ENCODE measurements around the gene STMN1.

Gene STMN1

DNA sequence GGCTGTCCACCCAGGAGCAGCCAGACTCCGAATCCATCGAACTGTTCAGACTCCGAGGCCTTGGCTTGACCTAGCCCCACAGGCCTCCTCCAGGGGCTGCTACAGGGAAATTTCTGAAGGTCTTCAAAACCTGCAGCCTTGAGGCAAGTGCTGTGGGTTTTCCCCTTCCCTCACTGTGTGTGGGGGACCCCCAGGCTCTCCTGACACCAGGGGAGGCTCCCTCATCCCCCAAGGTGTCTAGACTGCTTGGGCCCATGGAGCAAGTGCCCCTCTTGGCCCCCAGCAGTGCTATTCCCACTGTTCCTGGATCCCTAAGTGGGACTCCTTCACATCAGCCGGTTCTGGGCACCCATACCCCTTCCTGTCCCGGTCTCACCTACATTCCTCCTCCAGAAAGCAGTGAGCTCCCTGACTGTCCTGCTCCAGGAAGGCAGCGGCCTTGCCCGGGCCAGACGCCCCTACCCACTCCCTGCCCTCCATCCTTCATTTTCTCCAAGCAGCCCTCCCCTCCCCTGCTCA, 31.5 kb downstream of the STMN1 start:
- peak overlapping the region; percentile 74 for H3K27ac ChIP-seq
- no peaks in the 10 kb centered on the region for H3K27me3 ChIP-seq
- peak overlapping the region; percentile 65 to 83 for H3K4me3 ChIP-seq (ENCODE audit: low read depth in 1 of 2, low read length in 1 of 2)
- TF ChIP-seq CTCF (IDR thresholded peaks at IDR 0.05), result no peak
- peaks cover 61 to 65% of the 10 kb centered on the region in 2 experiments for H3K4me1 ChIP-seq (ENCODE audit: control insufficient read depth in 1 of 2, insufficient read depth in 1 of 2, low read depth in 1 of 2, low read length in 1 of 2)
- no peaks in the 10 kb centered on the region for H3K36me3 ChIP-seq
- no peaks in the 10 kb centered on the region for H3K9me3 ChIP-seq

DNA sequence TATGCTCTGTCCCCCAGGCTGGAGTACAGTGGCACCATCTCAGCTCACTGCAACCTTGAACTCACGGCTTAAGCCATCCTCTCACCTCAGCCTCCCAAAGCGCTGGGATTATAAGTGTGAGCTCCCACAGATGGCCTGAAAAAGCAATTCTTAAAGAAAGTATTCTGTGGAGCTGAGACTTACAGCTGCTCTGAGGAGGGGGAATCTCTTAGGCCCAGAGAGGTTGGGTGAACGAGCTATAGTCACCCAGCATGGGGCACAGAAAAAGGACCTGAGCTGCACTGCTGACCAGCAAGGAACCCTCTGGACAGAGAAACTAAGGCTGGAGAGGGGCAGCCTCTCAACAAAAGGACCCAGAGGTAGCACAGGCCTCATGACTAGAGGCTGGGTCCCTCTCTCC, 32.0 kb downstream of the STMN1 start:
- no peak overlapping the region for H3K27ac ChIP-seq
- H3K27me3 ChIP-seq, result no peaks in the 10 kb centered on the region
- H3K36me3 ChIP-seq, result no peaks in the 10 kb centered on the region
- TF ChIP-seq CTCF (IDR thresholded peaks at IDR 0.05), result no peak
- H3K4me3 ChIP-seq (ENCODE audit: low read depth in 1 of 2, low read length in 1 of 2), result peak overlapping the region; percentile 65 to 83
- H3K9me3 ChIP-seq, result no peaks in the 10 kb centered on the region
- peaks cover 61 to 65% of the 10 kb centered on the region in 2 experiments for H3K4me1 ChIP-seq (ENCODE audit: control insufficient read depth in 1 of 2, insufficient read depth in 1 of 2, low read depth in 1 of 2, low read length in 1 of 2)

- Histone ChIP-seq H3K4me1 (ENCODE audit: control insufficient read depth in 1 of 2, insufficient read depth in 1 of 2, low read depth in 1 of 2, low read length in 1 of 2) (peaks cover 61 to 65% of the 10 kb centered on the region in 2 experiments), H3K36me3 (no peaks in the 10 kb centered on the region), H3K4me3 (ENCODE audit: low read depth in 1 of 2, low read length in 1 of 2) (no peak overlapping the region), H3K27ac (peak overlapping the region; percentile 15), H3K27me3 (no peaks in the 10 kb centered on the region), H3K9me3 (no peaks in the 10 kb centered on the region)
- TF ChIP-seq CTCF (IDR thresholded peaks at IDR 0.05), result no peak
Measured at GRCh38 chr1:25873120-25873519, 33.1 kb downstream of the STMN1 start.

GRCh38 chr1:25872713-25873112, 33.5 kb downstream of the STMN1 start:
- Histone ChIP-seq H3K36me3 (no peaks in the 10 kb centered on the region), H3K27me3 (no peaks in the 10 kb centered on the region), H3K9me3 (no peaks in the 10 kb centered on the region), H3K27ac (peak overlapping the region; percentile 15), H3K4me3 (ENCODE audit: low read depth in 1 of 2, low read length in 1 of 2) (no peak overlapping the region), H3K4me1 (ENCODE audit: control insufficient read depth in 1 of 2, insufficient read depth in 1 of 2, low read depth in 1 of 2, low read length in 1 of 2) (peaks cover 61 to 65% of the 10 kb centered on the region in 2 experiments)
- TF ChIP-seq CTCF (IDR thresholded peaks at IDR 0.05), result no peak

GRCh38 chr1:25871704-25872494, 34.3 kb downstream of the STMN1 start:
- Histone ChIP-seq H3K9me3 (no peaks in the 10 kb centered on the region), H3K4me1 (ENCODE audit: control insufficient read depth in 1 of 2, insufficient read depth in 1 of 2, low read depth in 1 of 2, low read length in 1 of 2) (peaks cover 64% of the 10 kb centered on the region in 2 experiments), H3K4me3 (ENCODE audit: low read depth in 1 of 2, low read length in 1 of 2) (no peak overlapping the region), H3K27ac (no peak overlapping the region), H3K36me3 (no peaks in the 10 kb centered on the region), H3K27me3 (no peaks in the 10 kb centered on the region)
- TF ChIP-seq CTCF (IDR thresholded peaks at IDR 0.05), result no peak

Measured in neutrophil (primary cell).